Activated T-helper 1 cell treated with Interleukin-2 at 50 U/mL for 16 hours (primary cell): ENCODE measurements around the gene GRIN3B.

Source experiments
- DNase-seq: peaks from one replicate; pipeline ENCODE4 v3.0.0-alpha.2; 2020; ENCODE audit warnings: low read depth

GRIN3B gene

GRCh38 chr19:1007399-1008251 is 7.4 kb downstream of the GRIN3B start:
- DNase-seq: no peak

- DNase-seq: no peak
These were observed 8.2 kb downstream of the GRIN3B start for GRCh38 chr19:1008268-1009040.

- no peak for DNase-seq
These were observed 9.1 kb downstream of the GRIN3B start for GRCh38 chr19:1009041-1009980.

GRCh38 chr19:1009981-1010538 is 9.8 kb downstream of the GRIN3B start:
- no peak for DNase-seq

DNA sequence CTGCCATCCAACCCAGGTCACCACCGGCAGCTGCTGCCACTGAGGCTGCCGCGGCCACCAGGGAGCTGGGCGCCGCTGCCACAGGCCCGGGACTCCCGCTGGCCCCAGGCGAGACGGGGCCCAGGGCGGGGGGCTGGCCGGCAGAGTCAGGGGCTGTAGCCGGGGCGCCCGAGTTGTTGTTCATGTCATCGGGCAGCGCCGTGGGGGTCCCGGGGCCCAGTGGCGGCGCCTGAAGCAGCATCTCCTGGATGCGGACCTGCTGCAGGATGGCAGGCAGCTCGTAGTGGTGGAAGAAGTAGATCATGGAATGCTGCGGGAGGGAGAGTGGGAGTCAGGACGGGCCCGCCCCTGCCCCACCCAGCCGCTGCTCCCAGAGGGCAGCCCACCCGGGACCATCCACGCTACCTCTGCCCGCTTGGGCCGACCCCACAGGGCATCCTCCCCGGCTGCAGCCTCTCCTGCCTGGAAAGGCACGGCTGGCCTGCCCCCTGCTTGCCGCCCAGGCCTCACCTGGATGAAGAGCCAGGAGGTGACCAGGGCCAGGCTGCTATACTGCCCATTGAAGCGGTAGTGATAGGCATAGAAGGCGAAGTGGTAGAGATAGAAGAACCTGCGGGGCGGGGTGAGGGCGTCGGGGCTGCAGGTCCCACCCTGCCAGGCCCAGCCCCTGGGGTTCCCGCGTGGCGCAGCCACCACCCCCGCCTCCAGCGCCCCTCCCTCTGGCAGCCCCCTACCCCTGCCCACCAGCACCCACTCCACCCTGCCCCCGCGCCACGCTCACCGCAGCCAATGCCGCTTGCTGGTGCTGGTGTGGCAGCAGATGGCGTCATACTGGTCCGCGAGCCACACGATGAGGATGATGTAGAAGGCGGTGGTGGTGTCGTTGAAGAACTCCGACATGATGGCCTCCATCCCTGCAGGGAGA is 10.6 kb downstream of the GRIN3B start:
- no peak for DNase-seq

DNA sequence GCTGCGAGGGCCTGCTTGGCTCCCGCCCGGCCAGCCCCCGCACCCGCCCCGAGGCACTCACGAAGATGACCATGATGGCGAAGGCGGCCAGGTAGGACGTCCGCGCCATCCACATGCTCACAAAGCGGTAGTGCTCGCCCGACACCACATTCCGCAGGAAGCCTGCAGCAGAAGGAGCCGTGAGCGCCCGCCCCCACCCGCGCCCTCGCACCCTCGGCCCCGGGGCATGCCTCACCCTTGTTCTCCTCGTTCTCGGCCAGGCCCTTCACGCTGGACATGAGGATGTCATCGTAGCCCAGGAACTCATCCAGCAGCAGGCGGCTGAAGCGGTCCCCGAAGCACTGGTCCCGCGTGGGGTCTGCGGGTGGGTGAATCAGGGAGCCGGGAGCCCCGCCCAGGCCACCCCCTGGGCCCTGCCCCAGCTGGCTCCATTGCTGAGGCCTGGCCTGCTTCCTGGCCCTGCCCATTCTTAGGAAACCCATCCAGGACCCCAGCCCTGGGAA is 11.7 kb downstream of the GRIN3B start:
- DNase-seq: no peak

DNA sequence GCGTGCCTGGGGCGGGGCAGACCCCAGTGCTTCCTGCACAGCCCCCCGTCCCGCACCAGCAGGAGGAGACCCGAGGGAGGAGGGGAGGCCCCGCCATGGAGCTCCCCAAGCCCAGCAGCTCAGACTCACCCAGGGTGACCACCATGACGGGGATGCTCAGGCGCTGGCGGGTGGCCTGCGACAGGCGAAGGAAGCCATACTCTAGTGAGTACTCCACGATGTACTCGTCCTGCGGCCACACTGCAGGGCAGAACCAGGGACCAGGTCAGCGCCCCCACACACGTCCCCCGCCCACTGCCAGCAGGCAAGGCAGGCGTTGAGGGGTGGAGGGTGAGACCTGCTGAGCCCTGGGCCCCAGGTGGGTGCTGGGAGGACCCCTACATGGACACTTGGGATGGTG is 12.1 kb downstream of the GRIN3B start:
- no peak for DNase-seq

DNA sequence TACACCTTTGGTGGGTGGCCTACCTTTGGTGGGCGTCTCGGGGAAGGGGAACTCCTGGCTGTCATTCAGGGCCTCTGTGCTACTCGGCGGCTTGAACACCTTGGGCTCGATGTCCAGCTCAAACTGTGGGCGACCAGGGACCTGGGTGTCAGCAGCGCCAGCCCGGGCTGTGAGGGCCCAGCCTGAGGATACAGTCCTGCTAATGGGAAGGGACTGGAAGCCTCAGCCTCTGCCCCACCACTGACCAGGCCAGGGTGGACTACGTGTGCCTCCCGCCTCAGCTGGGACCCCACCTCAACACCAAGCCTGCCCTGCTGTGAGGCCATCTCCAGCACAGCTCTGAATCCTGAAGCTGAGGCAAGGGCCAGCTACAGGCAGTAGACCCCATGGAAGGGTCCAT is 13.0 kb downstream of the GRIN3B start:
- DNase-seq: no peak

- DNase-seq: no peak
These were observed 14.2 kb downstream of the GRIN3B start for GRCh38 chr19:1014161-1015060.

- DNase-seq: no peak
These were observed 15.0 kb downstream of the GRIN3B start for GRCh38 chr19:1015061-1015781.

- no peak for DNase-seq
These were observed 15.8 kb downstream of the GRIN3B start for GRCh38 chr19:1015782-1016646.

DNA sequence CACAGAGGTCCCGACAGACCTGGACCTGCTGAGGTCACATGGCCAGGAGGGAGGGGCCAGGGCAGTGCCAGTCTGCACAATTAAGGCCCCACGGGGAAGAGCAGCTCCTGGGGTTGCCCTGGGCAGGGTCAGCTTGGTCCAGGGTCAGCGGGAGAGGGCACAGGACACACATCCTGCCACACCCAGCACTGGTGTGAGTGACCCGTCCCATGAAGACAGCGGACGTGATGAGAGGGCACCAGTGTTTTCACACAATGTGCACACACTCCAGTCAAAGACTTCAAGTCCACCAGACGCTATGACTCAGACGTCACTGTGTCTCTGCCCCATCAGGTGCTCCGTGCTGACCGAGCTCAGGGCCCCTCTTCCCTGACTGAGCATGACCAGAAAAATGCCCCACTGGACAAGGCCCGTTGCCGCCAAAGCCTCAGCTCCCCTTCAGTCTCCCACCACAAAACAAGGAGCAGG is 16.5 kb downstream of the GRIN3B start:
- DNase-seq: no peak

DNA sequence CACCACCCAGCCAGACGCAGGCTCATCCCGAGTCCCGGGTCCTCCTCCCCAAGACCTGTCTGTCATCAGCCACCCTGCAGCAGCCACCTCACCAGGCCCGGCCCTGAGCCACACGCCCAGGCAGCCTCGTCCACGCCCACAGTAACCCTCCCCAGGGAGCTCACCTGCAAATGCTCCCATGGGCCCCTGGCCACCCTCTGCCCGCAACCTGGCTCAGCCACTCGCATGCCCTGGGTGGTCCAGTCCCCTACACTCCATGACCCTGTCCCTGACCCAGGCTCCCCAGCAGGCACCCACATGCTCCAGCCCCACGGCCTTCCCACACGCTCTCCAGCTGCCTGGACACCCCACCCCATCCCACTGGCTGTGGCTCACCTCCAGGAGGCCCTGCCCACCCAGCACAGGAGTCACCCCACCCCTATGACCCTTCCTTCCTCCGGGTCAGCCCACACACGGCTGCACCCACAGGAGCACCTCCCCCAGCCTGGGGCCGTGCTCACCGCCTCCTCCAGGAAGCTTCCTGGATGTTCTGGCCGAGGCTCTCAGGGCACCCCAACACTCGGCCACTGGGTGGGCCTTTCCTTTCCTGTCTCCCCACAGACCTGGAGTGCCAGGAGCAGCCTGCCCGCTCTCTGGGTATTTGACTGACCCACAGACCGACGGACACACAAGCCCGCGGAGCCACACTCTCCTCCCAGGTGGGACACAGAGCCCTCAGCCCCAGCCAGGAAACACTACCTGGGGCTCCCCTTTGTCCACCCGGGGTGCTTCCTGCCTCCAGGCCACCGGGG is 17.1 kb downstream of the GRIN3B start:
- no peak for DNase-seq

- DNase-seq: no peak
These were observed 17.7 kb downstream of the GRIN3B start for GRCh38 chr19:1017906-1018305.

GRCh38 chr19:1018393-1018792 is 18.2 kb downstream of the GRIN3B start:
- DNase-seq: no peak

DNA sequence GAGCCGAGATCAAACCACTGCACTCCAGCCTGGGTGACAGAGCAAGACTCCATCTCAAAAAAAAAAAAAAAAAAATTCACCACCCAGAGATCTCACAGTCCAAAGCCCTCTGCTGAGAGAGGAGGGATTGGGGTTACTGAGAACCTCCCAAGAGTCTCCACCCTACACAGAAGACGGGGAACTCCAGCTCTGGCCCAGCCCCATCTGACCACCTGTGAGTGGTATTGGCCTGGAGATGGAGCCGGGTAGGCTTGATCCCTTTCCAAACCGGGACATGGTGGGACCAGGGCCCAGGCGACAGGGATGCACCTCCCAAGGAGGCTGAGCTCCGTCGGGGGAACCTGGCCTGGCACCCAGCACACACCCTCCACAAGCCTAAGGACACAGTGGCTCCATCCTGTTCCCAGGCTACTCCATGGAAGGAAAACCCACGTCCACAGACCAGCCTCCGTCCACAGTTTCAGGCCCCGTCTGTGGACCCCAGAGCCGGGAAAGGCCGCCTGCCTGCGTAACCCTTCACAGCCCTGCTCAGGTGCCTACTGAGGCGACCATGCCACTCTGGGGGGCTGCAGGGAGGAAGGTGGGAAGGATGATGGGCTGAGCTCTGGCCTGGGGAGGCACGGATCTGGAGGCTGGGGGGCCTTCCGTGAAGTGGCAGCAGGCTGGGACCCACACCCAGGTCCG is 18.9 kb downstream of the GRIN3B start:
- DNase-seq: no peak
